ENCODE measurements around the gene GGT5.
"Not testable (repeated sequence)": the region's sequence is repeated elsewhere in the genome, so short reads cannot be mapped to it uniquely, and the experiment has no call there.

DNA sequence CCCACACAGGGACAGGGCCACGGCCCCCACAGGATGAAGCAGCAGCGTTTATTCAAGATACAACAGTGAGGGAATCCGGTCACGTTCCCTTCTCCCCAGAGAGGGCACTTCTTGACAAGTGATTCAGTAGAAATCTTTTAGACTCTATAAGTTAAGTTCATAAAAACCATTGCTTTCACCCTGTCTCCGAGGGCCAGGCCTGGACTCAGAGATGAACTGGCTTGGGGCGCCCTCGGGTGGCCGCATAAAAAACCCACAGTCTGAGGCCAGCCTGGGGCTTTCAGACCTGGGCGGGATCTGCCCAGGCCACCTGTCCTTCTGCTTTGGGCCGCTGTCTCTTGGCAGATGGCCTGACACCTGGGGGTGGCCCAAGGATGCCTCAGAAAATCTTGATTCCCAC is 14.6 kb upstream of the GGT5 start:
- not testable (repeated sequence) for TF ChIP-seq EZH2 (IDR thresholded peaks at IDR 0.05; ENCODE audit: borderline replicate concordance); EZH2phosphoT487 (IDR thresholded peaks at IDR 0.05; ENCODE audit: low read depth, severe bottlenecking, unreplicated experiment)
- TF ChIP-seq, protein P1, sequence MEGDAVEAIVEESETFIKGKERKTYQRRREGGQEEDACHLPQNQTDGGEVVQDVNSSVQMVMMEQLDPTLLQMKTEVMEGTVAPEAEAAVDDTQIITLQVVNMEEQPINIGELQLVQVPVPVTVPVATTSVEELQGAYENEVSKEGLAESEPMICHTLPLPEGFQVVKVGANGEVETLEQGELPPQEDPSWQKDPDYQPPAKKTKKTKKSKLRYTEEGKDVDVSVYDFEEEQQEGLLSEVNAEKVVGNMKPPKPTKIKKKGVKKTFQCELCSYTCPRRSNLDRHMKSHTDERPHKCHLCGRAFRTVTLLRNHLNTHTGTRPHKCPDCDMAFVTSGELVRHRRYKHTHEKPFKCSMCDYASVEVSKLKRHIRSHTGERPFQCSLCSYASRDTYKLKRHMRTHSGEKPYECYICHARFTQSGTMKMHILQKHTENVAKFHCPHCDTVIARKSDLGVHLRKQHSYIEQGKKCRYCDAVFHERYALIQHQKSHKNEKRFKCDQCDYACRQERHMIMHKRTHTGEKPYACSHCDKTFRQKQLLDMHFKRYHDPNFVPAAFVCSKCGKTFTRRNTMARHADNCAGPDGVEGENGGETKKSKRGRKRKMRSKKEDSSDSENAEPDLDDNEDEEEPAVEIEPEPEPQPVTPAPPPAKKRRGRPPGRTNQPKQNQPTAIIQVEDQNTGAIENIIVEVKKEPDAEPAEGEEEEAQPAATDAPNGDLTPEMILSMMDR (IDR thresholded peaks at IDR 0.05; ENCODE audit: poor library complexity) = peak; percentile 70

Data from hepatocyte (in vitro differentiated cells).